GM19099 (cell line): ENCODE data around the gene TMEM176A.

ENCODE experiments used
- POLR2A ChIP-seq: IDR thresholded peaks from 3 replicates; pipeline ENCODE4 v1.6.1; 2011; ENCODE audit warnings: low read depth; ENCODE audit not compliant: insufficient read length; ENCODE audit errors: extremely low read depth

Gene TMEM176A

GRCh38 chr7:150803161-150803860, 2.7 kb downstream of the TMEM176A start:
- TF ChIP-seq POLR2A: no peak

DNA sequence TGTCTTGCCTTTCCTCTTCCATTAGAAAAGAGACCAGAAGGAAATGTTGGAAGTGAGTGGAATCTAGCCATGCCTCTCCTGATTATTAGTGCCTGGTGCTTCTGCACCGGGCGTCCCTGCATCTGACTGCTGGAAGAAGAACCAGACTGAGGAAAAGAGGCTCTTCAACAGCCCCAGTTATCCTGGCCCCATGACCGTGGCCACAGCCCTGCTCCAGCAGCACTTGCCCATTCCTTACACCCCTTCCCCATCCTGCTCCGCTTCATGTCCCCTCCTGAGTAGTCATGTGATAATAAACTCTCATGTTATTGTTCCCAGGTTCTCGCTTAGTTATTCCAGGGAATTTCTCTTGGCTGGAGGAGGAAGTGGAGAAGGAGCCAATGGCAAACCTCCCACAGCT, 4.2 kb downstream of the TMEM176A start:
- no peak for TF ChIP-seq POLR2A

- TF ChIP-seq POLR2A: no peak
Observed at GRCh38 chr7:150805864-150806263, 5.3 kb downstream of the TMEM176A start.

DNA sequence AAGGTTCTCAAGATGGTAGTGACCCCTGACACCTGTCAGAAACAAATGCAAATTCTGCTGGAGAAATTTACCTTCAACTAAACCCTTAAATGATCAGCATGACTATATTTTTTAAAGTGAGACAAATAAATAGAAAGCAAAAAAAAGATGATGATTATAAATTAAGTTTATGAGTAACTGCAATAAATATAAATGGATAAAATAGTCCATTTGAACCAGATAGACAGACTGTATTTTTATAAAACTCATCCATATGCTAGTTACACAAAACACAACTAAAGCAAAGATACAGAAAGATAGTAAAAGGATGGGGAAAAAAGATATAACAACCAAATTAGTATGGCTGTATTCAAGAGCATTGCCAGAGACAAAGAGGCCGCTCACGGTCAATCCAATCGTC, 5.9 kb downstream of the TMEM176A start:
- no peak for TF ChIP-seq POLR2A

- TF ChIP-seq POLR2A: no peak
Observed at GRCh38 chr7:150806863-150807262, 6.3 kb downstream of the TMEM176A start.

DNA sequence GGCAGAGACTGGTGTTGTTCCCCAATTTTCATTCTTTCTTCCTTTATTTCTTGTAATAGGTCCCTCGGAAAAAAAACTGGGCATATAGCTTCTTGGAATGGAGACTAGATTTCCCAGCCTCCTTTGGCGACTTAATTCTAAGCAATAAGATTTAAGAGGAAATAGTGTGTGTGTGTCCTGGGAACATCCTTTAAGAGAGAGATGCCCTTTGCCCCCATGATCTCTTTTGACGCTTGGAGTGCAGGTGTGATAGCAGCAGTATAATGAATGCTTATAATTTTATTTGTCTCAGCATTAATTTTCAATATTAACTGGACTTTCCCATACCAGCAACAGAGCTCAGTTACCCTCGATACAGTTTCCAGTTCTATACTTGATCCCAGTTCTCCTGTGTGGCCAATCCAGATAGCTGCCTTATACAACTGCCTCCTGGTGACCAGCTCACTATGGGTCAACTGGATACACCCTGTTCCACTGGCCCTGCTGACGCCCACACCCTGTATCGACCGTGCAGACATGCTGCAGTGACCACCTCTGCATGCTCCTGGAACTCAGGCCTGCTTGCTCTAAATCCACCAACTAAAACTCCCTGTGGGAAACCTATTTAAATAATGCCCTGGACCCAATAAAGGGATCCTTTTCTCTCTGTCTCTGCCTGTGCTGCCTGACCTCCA, 13.9 kb downstream of the TMEM176A start:
- no peak for TF ChIP-seq POLR2A

- no peak for TF ChIP-seq POLR2A
Observed at GRCh38 chr7:150818971-150819370, 18.4 kb downstream of the TMEM176A start.

DNA sequence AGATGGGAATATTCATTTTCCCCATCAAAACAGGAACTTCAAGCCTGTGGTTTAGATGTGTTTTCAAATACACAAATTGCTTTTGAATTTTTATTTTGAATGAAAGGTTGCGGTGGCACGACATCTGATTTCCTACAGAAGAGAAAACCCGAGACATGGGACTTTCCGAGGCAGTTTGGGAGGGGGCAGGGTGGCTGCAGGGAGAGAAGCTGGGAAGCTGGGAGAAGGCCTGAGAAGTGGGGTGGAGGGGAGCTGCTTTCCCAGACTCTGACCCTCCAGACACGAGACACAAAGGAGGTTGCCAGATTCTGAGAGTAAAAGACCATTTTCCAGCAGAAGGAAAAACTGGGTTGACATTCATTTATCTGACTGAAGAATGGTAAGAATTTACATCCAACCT, 19.6 kb downstream of the TMEM176A start:
- TF ChIP-seq POLR2A: no peak

DNA sequence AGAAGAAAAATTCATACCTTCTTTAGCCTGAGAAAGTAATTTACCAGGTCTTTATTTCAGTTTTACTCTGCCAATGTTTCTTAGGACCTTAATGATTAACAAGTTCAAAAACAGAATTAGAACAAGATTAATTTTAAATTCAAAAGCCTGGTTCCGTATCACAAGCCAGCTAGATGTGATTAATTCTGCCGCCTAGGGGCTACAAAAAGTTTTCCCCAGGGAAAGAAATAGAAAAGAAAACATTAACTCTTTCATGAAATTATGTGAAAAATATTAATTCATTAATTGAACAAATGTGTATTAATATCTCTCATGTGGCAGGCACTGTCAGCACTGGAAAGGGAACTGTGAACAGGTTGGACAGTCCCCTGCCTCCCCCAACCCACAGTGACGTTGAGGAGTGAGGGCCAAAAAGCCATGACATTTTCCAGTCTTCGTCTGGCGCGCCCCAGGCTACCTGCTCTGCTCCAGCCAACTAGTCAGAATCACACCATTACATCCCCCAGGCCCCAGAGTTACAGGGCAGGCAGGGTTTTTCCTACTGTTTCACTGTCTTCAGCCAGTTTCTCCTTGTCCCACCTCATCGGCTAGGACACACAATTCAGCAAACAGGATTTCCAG, 20.1 kb downstream of the TMEM176A start:
- TF ChIP-seq POLR2A: no peak

GRCh38 chr7:150823043-150823442, 22.5 kb downstream of the TMEM176A start:
- no peak for TF ChIP-seq POLR2A

GRCh38 chr7:150823484-150824126, 23.0 kb downstream of the TMEM176A start:
- no peak for TF ChIP-seq POLR2A

DNA sequence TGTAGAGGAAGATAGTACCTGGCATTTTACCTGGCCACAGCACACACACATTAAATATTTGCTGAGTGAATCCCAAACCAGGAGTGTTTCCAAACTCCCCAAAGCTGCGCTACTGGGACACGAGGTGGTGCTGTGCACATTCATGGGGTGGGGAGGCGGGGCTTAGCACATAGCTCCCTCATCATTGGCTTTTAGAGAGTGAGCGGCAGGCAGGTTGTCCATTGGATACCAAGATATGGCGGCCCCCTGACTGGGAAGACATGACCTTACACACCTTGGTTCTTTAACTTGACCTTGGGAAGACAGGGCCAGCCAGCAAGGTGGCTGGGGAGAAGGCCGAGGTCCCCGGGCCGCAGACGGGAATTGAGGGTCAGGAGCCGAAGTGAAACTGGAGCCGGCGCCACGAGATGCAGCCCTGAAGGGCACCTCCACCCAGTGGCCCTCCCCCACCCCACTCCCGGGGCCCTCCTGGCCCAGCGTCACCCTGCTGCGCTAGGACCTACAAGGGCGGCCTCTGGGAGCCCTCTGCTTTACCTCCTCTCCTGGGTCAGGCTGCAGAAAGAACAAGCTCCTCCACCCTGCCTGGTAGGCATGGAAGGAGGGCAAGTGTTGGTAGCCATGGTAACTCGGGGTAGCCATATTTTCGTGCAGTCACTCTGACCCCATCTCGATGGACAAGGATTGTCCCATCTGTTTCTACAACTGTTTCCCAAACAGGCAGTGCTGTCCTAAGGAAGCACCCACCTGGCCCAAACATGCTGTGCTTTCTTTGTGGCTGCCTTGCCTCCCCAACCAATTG, 24.0 kb downstream of the TMEM176A start:
- TF ChIP-seq POLR2A: no peak

DNA sequence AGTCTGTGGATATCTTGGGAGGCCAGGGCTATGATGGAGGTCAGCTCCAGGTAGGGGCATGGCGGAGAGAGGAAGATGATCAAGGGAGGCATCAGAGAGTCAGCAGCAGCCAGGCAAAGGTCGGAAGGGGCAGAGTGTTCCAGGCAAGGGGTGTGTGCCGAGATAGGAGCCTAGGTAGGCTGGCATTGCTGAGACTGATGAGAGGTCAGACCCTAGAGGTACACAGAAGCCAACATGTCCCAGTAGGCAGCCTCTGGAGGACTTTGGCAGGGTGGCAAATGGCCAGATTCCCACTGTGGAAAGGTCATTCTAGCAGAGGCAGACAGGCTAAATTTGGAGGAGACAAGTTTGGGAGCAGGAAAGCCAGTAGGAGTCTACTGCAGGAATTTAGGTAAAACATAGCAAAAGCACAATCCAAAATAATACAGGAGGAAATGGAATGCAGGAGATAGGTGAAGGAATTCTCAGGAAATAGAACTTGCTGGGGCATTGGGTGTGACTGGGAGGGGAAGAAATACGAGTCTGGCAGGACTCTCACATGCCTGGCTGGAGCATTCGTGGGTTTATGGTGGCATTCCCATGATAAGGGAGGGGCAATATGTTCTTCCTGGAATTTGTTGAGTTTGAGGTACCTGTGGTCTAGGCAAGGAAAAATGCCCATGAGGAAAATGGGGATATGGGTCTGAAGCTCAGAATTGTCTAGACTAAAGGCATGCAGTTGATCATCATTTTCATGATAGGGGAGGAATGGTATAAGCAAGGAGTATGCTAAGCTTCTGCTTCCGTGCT, 25.7 kb downstream of the TMEM176A start:
- TF ChIP-seq POLR2A: no peak

- no peak for TF ChIP-seq POLR2A
Observed at GRCh38 chr7:150828384-150828783, 27.8 kb downstream of the TMEM176A start.
